Measurements from ENCODE around the gene TBC1D3B. TPM values are rescaled to one million over a fixed set of nuclear protein-coding genes. Genes with fewer than 3 reads are reported as not detected.
"Not testable (repeated sequence)": the region's sequence is repeated elsewhere in the genome, so short reads cannot be mapped to it uniquely, and the experiment has no call there.

Gene TBC1D3B
- total RNA-seq, 1 experiment from 2014 or later: 12.5 TPM

- ChIA-PET CTCF (no interaction called here), POLR2A (no interaction called here)
- Mint-ChIP-seq H3K4me1 (ENCODE audit: low read depth, unreplicated experiment) (no peaks in the 10 kb centered on the region), H3K9me3 (ENCODE audit: unreplicated experiment) (no peaks in the 10 kb centered on the region), H3K4me3 (ENCODE audit: unreplicated experiment) (no peak overlapping the region), H3K27ac (ENCODE audit: unreplicated experiment) (no peak overlapping the region), H3K36me3 (ENCODE audit: insufficient read depth, unreplicated experiment) (no peaks in the 10 kb centered on the region), H3K27me3 (ENCODE audit: insufficient read depth, unreplicated experiment) (peaks cover 27% of the 10 kb centered on the region)
- no peaks in the 10 kb centered on the region for H3K36me3 ChIP-seq (ENCODE audit: control insufficient read depth, insufficient read depth, low read length)
- no peak for TF ChIP-seq CTCF (IDR thresholded peaks at IDR 0.05; ENCODE audit: insufficient read depth in 1 of 2, low read depth in 1 of 2, low read length in 1 of 2, severe bottlenecking in 1 of 2, unreplicated experiment in 1 of 2)
- no peak overlapping the region for H3K4me3 ChIP-seq (ENCODE audit: low read depth, low read length)
- no peaks in the 10 kb centered on the region for H3K9me3 ChIP-seq
- no peak for DNase-seq
- H3K4me1 ChIP-seq: no peaks in the 10 kb centered on the region
- intact Hi-C loops (cut with micrococcal nuclease; ENCODE audit: unreplicated experiment): no loop called here
- no TSS peak for BruUV-seq (replicated peaks)
- H3K27me3 ChIP-seq (replicated peaks; ENCODE audit: control insufficient read depth, insufficient read depth, low read length): 0 out of 2 replicates have a peak, but pooled peaks cover 3% of the 10 kb centered on the region
Observed at GRCh38 chr17:36203335-36203734, 26.9 kb upstream of the TBC1D3B start.

- H3K36me3 Mint-ChIP-seq (ENCODE audit: insufficient read depth, unreplicated experiment); H3K4me3 ChIP-seq (ENCODE audit: low read depth, low read length); H3K4me1 ChIP-seq; H3K36me3 ChIP-seq (ENCODE audit: control insufficient read depth, insufficient read depth, low read length); H3K27ac Mint-ChIP-seq (ENCODE audit: unreplicated experiment); BruUV-seq (replicated peaks); H3K9me3 Mint-ChIP-seq (ENCODE audit: unreplicated experiment); DNase-seq; H3K4me1 Mint-ChIP-seq (ENCODE audit: low read depth, unreplicated experiment); H3K9me3 ChIP-seq; CTCF ChIA-PET; intact Hi-C loops (cut with micrococcal nuclease; ENCODE audit: unreplicated experiment); POLR2A ChIA-PET; H3K4me3 Mint-ChIP-seq (ENCODE audit: unreplicated experiment); H3K27me3 ChIP-seq (replicated peaks; ENCODE audit: control insufficient read depth, insufficient read depth, low read length): not testable (repeated sequence)
- H3K27me3 Mint-ChIP-seq (ENCODE audit: insufficient read depth, unreplicated experiment): peaks cover 21% of the 10 kb centered on the region
Observed at GRCh38 chr17:36201506-36201905, 25.1 kb upstream of the TBC1D3B start.

- H3K4me1 ChIP-seq; POLR2A ChIA-PET; intact Hi-C loops (cut with micrococcal nuclease; ENCODE audit: unreplicated experiment); H3K4me3 Mint-ChIP-seq (ENCODE audit: unreplicated experiment); BruUV-seq (replicated peaks); H3K27me3 ChIP-seq (replicated peaks; ENCODE audit: control insufficient read depth, insufficient read depth, low read length); H3K36me3 ChIP-seq (ENCODE audit: control insufficient read depth, insufficient read depth, low read length); H3K4me3 ChIP-seq (ENCODE audit: low read depth, low read length); H3K9me3 Mint-ChIP-seq (ENCODE audit: unreplicated experiment); H3K9me3 ChIP-seq; H3K36me3 Mint-ChIP-seq (ENCODE audit: insufficient read depth, unreplicated experiment); DNase-seq; CTCF ChIA-PET; H3K27ac Mint-ChIP-seq (ENCODE audit: unreplicated experiment); H3K4me1 Mint-ChIP-seq (ENCODE audit: low read depth, unreplicated experiment): not testable (repeated sequence)
- peaks cover 21% of the 10 kb centered on the region for H3K27me3 Mint-ChIP-seq (ENCODE audit: insufficient read depth, unreplicated experiment)
Observed at GRCh38 chr17:36201102-36201501, 24.7 kb upstream of the TBC1D3B start.

- TF ChIP-seq CTCF (IDR thresholded peaks at IDR 0.05; ENCODE audit: insufficient read depth in 1 of 2, low read depth in 1 of 2, low read length in 1 of 2, severe bottlenecking in 1 of 2, unreplicated experiment in 1 of 2): no peak
- POLR2A ChIA-PET: no interaction called here
- Histone ChIP-seq H3K4me1 (no peaks in the 10 kb centered on the region), H3K27me3 (replicated peaks; ENCODE audit: control insufficient read depth, insufficient read depth, low read length) (peaks cover 3% of the 10 kb centered on the region; the same call in 1 of the 2 replicates), H3K36me3 (ENCODE audit: control insufficient read depth, insufficient read depth, low read length) (no peaks in the 10 kb centered on the region), H3K9me3 (no peaks in the 10 kb centered on the region), H3K4me3 (ENCODE audit: low read depth, low read length) (no peak overlapping the region)
- Mint-ChIP-seq H3K27me3 (ENCODE audit: insufficient read depth, unreplicated experiment) (peaks cover 26% of the 10 kb centered on the region), H3K9me3 (ENCODE audit: unreplicated experiment) (no peaks in the 10 kb centered on the region), H3K4me3 (ENCODE audit: unreplicated experiment) (no peak overlapping the region), H3K4me1 (ENCODE audit: low read depth, unreplicated experiment) (no peaks in the 10 kb centered on the region), H3K27ac (ENCODE audit: unreplicated experiment) (no peak overlapping the region), H3K36me3 (ENCODE audit: insufficient read depth, unreplicated experiment) (no peaks in the 10 kb centered on the region)
- no peak for DNase-seq
- no TSS peak for BruUV-seq (replicated peaks)
- intact Hi-C loops (cut with micrococcal nuclease; ENCODE audit: unreplicated experiment): no loop called here
- CTCF ChIA-PET: no interaction called here
Observed at GRCh38 chr17:36198831-36199465, 22.5 kb upstream of the TBC1D3B start.
